ENCODE measurements around the gene FCER1G. TPM values are rescaled to one million over a fixed set of nuclear protein-coding genes. Genes with fewer than 3 reads are reported as not detected.

FCER1G gene
- total and polyA plus RNA-seq, 2 of the 4 experiments (the other 2 are of a cell fraction), result 0.44 TPM; not detected in 1

DNA sequence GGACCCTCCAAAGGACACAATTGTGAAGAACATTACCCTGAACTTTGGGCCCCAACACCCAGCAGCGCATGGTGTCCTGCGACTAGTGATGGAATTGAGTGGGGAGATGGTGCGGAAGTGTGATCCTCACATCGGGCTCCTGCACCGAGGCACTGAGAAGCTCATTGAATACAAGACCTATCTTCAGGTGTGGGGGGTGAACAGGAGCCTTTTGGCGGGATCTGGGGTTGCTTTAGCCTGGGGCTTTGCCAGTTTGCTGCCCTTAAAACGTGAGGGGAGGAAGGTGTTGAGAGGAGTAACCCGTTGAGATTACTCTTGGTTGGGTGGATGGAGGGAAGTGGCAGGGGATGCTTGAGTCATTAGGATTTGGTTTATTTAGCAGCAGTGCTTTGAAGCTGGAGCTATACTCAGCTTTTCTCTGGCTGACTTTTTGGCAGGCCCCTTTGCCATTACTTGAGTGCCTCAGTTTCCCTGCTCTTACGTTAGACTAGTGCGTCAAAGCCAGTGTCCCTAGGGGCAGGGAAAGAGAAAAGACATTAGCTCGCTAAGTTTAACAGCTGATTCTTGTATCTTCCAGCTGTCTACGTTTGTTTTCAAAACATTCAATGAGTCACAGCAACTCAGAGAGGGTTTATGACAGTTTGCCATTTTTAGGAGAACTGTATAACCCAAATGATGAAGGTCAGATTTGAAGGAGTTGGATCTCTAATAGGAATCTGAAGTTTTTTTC is 8.5 kb upstream of the FCER1G start:
- Histone ChIP-seq H2AK9ac (replicated peaks; ENCODE audit: low read depth, low read length, poor library complexity) (no peak overlapping the region), H4K91ac (ENCODE audit: insufficient read depth, low read depth, low read length) (no peak overlapping the region), H3K23ac (ENCODE audit: low read depth, low read length) (no peak overlapping the region), H2BK20ac (ENCODE audit: low read depth, low read length) (no peak overlapping the region), H3K18ac (ENCODE audit: low read depth, low read length) (peak overlapping the region; percentile 22; the same call in 1 of the 2 replicates), H3K9me3 (ENCODE audit: control insufficient read depth, insufficient read depth, low read length) (no peaks in the 10 kb centered on the region), H2AK5ac (ENCODE audit: low read depth, low read length) (no peak overlapping the region; the same call in 1 of the 2 replicates), H3K79me1 (ENCODE audit: low read depth in 1 of 2, low read length in 2 of 2) (peaks cover 28 to 54% of the 10 kb centered on the region in 2 experiments), H3K14ac (replicated peaks; ENCODE audit: low read depth, low read length) (no peak overlapping the region), H4K20me1 (ENCODE audit: insufficient read depth, low read length) (peaks cover 12% of the 10 kb centered on the region), H3K36me3 (ENCODE audit: control insufficient read depth, insufficient read depth, low read length) (peaks cover 29% of the 10 kb centered on the region), H3K56ac (ENCODE audit: extremely low read depth, insufficient read depth, low read length) (no peak overlapping the region), H4K5ac (ENCODE audit: low read depth, low read length) (no peak overlapping the region), H2BK120ac (ENCODE audit: low read depth, low read length) (no peak overlapping the region), H3K27ac (ENCODE audit: insufficient read depth, low read length) (peak overlapping the region; percentile 68; the same call in 1 of the 2 replicates), H3K4ac (ENCODE audit: low read depth, low read length) (no peak overlapping the region), H3K9ac (ENCODE audit: low read depth, low read length) (no peak overlapping the region), H2AFZ (replicated peaks; ENCODE audit: low read length, poor library complexity) (no peak overlapping the region), H3K4me2 (ENCODE audit: low read depth, low read length) (peak overlapping the region; percentile 62), H3K9me1 (ENCODE audit: insufficient read depth, low read length) (peaks cover 11% of the 10 kb centered on the region), H2BK15ac (ENCODE audit: low read depth, low read length) (no peak overlapping the region), H2BK5ac (ENCODE audit: low read depth, low read length, poor library complexity, severe bottlenecking) (peak overlapping the region; percentile 10), H3K27me3 (ENCODE audit: control insufficient read depth, insufficient read depth, low read length) (no peaks in the 10 kb centered on the region), H4K8ac (ENCODE audit: low read depth in 2 of 2, low read length in 2 of 2) (peak overlapping the region in 1 of 2 experiments; percentile 2; a peak in 1 of 4 replicates), H3K4me1 (ENCODE audit: control insufficient read depth, insufficient read depth, low read length) (peaks cover 12% of the 10 kb centered on the region), H3K4me3 (ENCODE audit: insufficient read depth, low read depth, low read length) (no peak overlapping the region)
- peak; percentile 9; the same call in 1 of the 2 replicates for TF ChIP-seq BHLHE40 (IDR thresholded peaks at IDR 0.05; ENCODE audit: low read depth, low read length)
- TF ChIP-seq NFE2L2 (IDR thresholded peaks at IDR 0.05; ENCODE audit: low read depth, low read length), result no peak
- no peak for TF ChIP-seq RCOR1 (IDR thresholded peaks at IDR 0.05; ENCODE audit: insufficient replicate concordance, low read length)
- peak; percentile 54; the same call in 1 of the 2 replicates for TF ChIP-seq FOS (IDR thresholded peaks at IDR 0.05; ENCODE audit: low read depth, low read length)
- dilution Hi-C loops (cut with HindIII; ENCODE audit: low sequenced_read_pairs, unreplicated experiment), result no loop called here
- 95% methylated on average over 4 of the region's 12 CpGs; no CpG with 5 or more reads in 1 of the 2 experiments for WGBS, 2 experiments (ENCODE audit: extremely low coverage in 2 of 2, insufficient read length in 1 of 2)
- intact Hi-C loops (cut with micrococcal nuclease), result no loop called here
- no TSS peak for BruUV-seq (replicated peaks)
- in situ Hi-C loops (cut with MboI; ENCODE audit: low sequenced_read_pairs), result no loop called here
- ATAC-seq (ENCODE audit: low read depth) (peak; percentile 18), DNase-seq (peak; percentile 71)
- ChIA-PET CTCF (interaction anchor here (0.7 to 1.1 kb wide), 3 partner anchors 11 to 175 kb away, joined by 3 to 4 read pairs (median 3); no protein-coding TSS in a partner anchor), POLR2A (ENCODE audit: unreplicated experiment) (no interaction called here)

All from IMR-90 (cell line).